Natural killer cell (primary cell): ENCODE data around the gene MYOCOS. TPM values are rescaled to one million over a fixed set of nuclear protein-coding genes. Genes with fewer than 3 reads are reported as not detected.

Experiments used
- ATAC-seq, 3 donors: fragments of 150-1000 bp in 2 of 3; fragments of 200-7000 bp in 1 of 3; cut with Tn5 transposase; 1 replicate in 1 of 3; 2 replicates in 2 of 3; pipeline ENCODE4 v1.10.0; 2021; ENCODE audit warnings: mild to moderate bottlenecking in 2 of 3, moderate library complexity in 2 of 3
- DNase-seq, 2 donors: peaks; one replicate each; pipeline versions ENCODE4 v3.0.0 to v3.0.0-alpha.2; 2013 to 2021; ENCODE audit warnings: mixed read lengths in 1 of 2
- H3K27ac ChIP-seq: one replicate; pipeline ENCODE4 v1.5.1; 2013; ENCODE audit warnings: mild to moderate bottlenecking, low read length
- H3K27me3 ChIP-seq: one replicate; pipeline ENCODE4 v1.6.1; 2013; ENCODE audit warnings: low read length; ENCODE audit not compliant: control insufficient read depth, insufficient read depth
- H3K36me3 ChIP-seq: one replicate; pipeline ENCODE4 v1.6.1; 2013; ENCODE audit warnings: low read length; ENCODE audit not compliant: control insufficient read depth, insufficient read depth
- H3K4me1 ChIP-seq: one replicate; pipeline ENCODE4 v1.6.1; 2013; ENCODE audit warnings: low read length; ENCODE audit not compliant: control insufficient read depth, insufficient read depth
- H3K4me3 ChIP-seq: one replicate; pipeline ENCODE4 v1.5.1; 2013; ENCODE audit warnings: low read length
- H3K9me3 ChIP-seq: one replicate; pipeline ENCODE4 v1.6.1; 2013; ENCODE audit warnings: low read length; ENCODE audit not compliant: control insufficient read depth, insufficient read depth
- H3K27ac Mint-ChIP-seq, 2 donors: one replicate each; pipeline ENCODE4 v1.8.0; 2022; ENCODE audit warnings: mild to moderate bottlenecking in 2 of 2, mixed read lengths in 2 of 2, moderate library complexity in 1 of 2
- H3K27me3 Mint-ChIP-seq, 2 donors: one replicate each; pipeline ENCODE4 v1.8.0; 2022; ENCODE audit warnings: low read depth in 2 of 2, mixed read lengths in 2 of 2
- H3K36me3 Mint-ChIP-seq: one replicate; pipeline ENCODE4 v1.8.0; 2022; ENCODE audit warnings: mixed read lengths
- H3K4me1 Mint-ChIP-seq, 2 donors: one replicate each; pipeline ENCODE4 v1.8.0; 2022; ENCODE audit warnings: mixed read lengths in 2 of 2
- H3K4me3 Mint-ChIP-seq: one replicate; pipeline ENCODE4 v1.8.0; 2022; ENCODE audit warnings: mild to moderate bottlenecking, moderate library complexity, mixed read lengths
- H3K9me3 Mint-ChIP-seq, 2 donors: one replicate each; pipeline ENCODE4 v1.8.0; 2022; ENCODE audit warnings: mixed read lengths in 2 of 2
- WGBS: methylation state at CpG from one replicate; pipeline ENCODE4 v1.1.7; 2013; ENCODE audit warnings: missing lambda C conversion rate; ENCODE audit not compliant: insufficient coverage; 5-methylcytosine and 5-hydroxymethylcytosine counted together
- intact Hi-C: fragments of 100-400 bp; cut with micrococcal nuclease; formaldehyde crosslinking; loops from one replicate; pipeline ENCODE4 v1.14.2; 2022
- total RNA-seq, 4 donors: library from RNA; stranded (reverse); fragments of 120-200 nt in 1 of 4; gene quantifications; one replicate each; pipeline versions ENCODE4 v1.2.3 to v1.2.4, GENCODE V29; 2013 to 2022
- TF ChIP-seq, protein P1 (sequence below): fragments of 200-600 bp; IDR thresholded peaks from one replicate; pipeline ENCODE4 v1.8.0; 2022; ENCODE audit warnings: antibody characterized with exemption

Gene MYOCOS
- total RNA-seq, 3 donors from 2014 or later (not counting 1 experiment from before 2014, with no cell fraction given) = not detected

DNA sequence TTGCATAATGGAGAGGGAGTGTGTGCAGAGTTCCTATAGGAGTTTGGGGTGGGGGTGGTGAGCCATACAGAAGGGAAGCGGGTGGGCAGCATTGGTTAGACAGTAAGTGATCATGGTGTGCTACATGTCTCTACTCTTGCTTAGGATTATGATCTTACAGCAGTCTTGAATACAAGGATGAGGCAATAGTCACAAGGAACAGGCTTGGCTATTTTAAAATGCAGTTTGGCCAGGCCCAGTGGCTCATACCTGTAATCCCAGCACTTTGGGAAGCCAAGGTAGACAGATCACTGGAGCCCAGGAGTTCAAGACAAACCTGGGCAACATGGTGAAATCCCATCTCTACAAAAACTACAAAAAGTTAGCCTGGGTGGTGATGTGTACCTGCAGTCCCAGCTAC, 18.2 kb downstream of the MYOCOS start:
- intact Hi-C loops = no loop called here
- H3K9me3 Mint-ChIP-seq = no peaks in the 10 kb centered on the region
- ATAC-seq (no peak), DNase-seq (no peak)
- H3K27me3 Mint-ChIP-seq = no peaks in the 10 kb centered on the region
- Histone ChIP-seq H3K27ac (no peak overlapping the region), H3K4me1 (no peaks in the 10 kb centered on the region), H3K36me3 (no peaks in the 10 kb centered on the region), H3K27me3 (no peaks in the 10 kb centered on the region), H3K4me3 (no peak overlapping the region), H3K9me3 (no peaks in the 10 kb centered on the region)
- WGBS = 100% methylated on average over 1 of the region's 1 CpG
- TF ChIP-seq, protein P1, sequence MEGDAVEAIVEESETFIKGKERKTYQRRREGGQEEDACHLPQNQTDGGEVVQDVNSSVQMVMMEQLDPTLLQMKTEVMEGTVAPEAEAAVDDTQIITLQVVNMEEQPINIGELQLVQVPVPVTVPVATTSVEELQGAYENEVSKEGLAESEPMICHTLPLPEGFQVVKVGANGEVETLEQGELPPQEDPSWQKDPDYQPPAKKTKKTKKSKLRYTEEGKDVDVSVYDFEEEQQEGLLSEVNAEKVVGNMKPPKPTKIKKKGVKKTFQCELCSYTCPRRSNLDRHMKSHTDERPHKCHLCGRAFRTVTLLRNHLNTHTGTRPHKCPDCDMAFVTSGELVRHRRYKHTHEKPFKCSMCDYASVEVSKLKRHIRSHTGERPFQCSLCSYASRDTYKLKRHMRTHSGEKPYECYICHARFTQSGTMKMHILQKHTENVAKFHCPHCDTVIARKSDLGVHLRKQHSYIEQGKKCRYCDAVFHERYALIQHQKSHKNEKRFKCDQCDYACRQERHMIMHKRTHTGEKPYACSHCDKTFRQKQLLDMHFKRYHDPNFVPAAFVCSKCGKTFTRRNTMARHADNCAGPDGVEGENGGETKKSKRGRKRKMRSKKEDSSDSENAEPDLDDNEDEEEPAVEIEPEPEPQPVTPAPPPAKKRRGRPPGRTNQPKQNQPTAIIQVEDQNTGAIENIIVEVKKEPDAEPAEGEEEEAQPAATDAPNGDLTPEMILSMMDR = no peak
- H3K4me1 Mint-ChIP-seq = peaks cover 7% of the 10 kb centered on the region in 2 donors
- no peaks in the 10 kb centered on the region for H3K36me3 Mint-ChIP-seq
- no peak overlapping the region for H3K27ac Mint-ChIP-seq
- no peak overlapping the region for H3K4me3 Mint-ChIP-seq

DNA sequence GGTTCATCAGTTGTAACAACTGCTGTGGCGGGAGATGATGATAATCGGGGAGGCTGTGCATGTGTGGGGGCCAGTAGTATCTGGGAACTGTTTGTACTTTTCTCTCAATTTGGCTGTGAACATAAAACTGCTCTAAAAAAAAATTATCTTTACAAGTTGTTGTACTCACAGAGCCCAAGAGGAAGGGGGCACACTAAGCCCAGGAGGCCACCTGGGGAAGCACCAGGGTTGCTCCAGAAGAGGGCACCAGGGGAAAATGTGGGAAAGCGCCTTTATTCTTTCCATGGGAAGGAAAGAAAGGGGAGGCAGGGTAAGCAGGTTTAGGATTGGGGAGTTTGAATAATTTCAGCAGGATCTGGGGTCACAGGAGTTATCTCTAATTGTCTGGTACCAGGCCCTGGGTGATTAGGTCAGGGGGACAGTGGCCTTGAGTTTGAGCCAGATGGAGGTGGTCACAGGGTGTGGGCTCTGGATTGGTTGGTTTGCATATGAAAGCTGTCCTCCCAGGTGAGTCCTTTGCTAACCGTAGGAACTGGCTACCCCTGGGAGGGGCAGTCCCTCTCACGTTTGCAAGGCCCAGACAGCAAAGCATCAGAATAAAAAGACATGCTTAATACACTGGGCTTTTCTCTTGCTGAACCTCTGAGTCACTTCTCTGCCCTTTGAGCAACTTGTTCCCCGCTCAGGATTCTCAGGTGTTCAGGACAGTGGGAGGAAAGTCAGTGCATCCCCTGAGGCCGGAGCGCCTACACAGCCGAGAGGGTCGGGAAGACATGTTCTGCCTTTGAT, 19.2 kb downstream of the MYOCOS start:
- Mint-ChIP-seq H3K4me3 (no peak overlapping the region), H3K27me3 (no peaks in the 10 kb centered on the region), H3K27ac (no peak overlapping the region), H3K36me3 (no peaks in the 10 kb centered on the region), H3K4me1 (peaks cover 7 to 11% of the 10 kb centered on the region in 2 donors), H3K9me3 (no peaks in the 10 kb centered on the region)
- H3K27ac ChIP-seq = no peak overlapping the region
- TF ChIP-seq, protein P1 = no peak
- no peaks in the 10 kb centered on the region for H3K36me3 ChIP-seq
- intact Hi-C loops = no loop called here
- no peak for DNase-seq
- no peak overlapping the region for H3K4me3 ChIP-seq
- 71% methylated on average over 10 of the region's 10 CpGs for WGBS
- H3K9me3 ChIP-seq = no peaks in the 10 kb centered on the region
- no peaks in the 10 kb centered on the region for H3K27me3 ChIP-seq
- H3K4me1 ChIP-seq = no peaks in the 10 kb centered on the region
- ATAC-seq = no peak

DNA sequence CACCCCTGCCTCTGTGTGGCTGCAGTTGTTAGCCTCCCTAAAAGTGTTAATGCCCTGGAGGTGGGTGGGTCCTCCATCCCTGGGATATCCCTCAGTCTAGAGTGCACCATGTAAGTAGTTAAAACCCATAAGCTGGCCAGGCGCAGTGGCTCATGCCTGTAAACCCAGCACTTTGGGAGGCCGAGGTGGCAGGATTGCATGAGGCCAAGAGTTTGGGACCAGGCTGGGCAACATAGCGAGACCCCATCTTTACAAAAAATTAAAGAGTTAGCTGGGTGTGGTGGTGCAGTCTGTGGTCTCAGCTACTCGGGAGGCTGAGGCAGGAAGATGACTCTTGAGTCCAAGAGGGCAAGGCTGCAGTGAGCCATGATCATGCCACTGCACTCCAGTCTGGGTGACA, 20.2 kb downstream of the MYOCOS start:
- H3K4me1 Mint-ChIP-seq = peaks cover 7 to 11% of the 10 kb centered on the region in 2 donors
- TF ChIP-seq, protein P1 = no peak
- no peak overlapping the region for H3K27ac Mint-ChIP-seq
- ATAC-seq (no peak), DNase-seq (no peak)
- 88% methylated on average over 4 of the region's 4 CpGs for WGBS
- Histone ChIP-seq H3K27ac (no peak overlapping the region), H3K4me3 (no peak overlapping the region), H3K36me3 (no peaks in the 10 kb centered on the region), H3K27me3 (no peaks in the 10 kb centered on the region), H3K9me3 (no peaks in the 10 kb centered on the region), H3K4me1 (no peaks in the 10 kb centered on the region)
- intact Hi-C loops = no loop called here
- no peaks in the 10 kb centered on the region for H3K27me3 Mint-ChIP-seq
- no peaks in the 10 kb centered on the region for H3K36me3 Mint-ChIP-seq
- no peaks in the 10 kb centered on the region for H3K9me3 Mint-ChIP-seq
- no peak overlapping the region for H3K4me3 Mint-ChIP-seq

DNA sequence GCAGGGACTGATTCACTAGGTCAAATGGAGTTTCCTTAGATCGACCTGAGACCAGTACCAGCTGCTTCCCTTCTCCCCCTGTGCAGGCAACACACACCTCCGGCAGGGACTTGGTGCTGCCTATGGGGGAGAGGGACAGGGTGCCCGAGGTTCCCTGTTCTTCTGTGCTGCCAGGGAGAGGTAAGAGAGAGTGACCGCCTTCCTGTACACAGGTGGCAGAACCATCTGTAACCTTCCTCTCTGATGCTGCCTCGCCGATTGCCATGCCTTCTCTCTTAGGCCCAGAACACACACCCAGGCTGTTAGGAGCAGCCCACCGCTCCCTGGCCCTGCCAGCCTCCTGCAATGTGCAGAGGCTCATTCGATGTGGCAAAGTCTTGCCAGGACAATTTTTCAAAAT, 21.1 kb downstream of the MYOCOS start:
- Mint-ChIP-seq H3K27me3 (no peaks in the 10 kb centered on the region), H3K36me3 (no peaks in the 10 kb centered on the region), H3K9me3 (no peaks in the 10 kb centered on the region), H3K4me3 (no peak overlapping the region), H3K27ac (no peak overlapping the region), H3K4me1 (peaks cover 7 to 11% of the 10 kb centered on the region in 2 donors)
- intact Hi-C loops = no loop called here
- H3K27me3 ChIP-seq = no peaks in the 10 kb centered on the region
- no peaks in the 10 kb centered on the region for H3K4me1 ChIP-seq
- H3K36me3 ChIP-seq = no peaks in the 10 kb centered on the region
- TF ChIP-seq, protein P1 = no peak
- 84% methylated on average over 7 of the region's 8 CpGs for WGBS
- ATAC-seq (no peak), DNase-seq (no peak)
- H3K4me3 ChIP-seq = no peak overlapping the region
- H3K9me3 ChIP-seq = no peaks in the 10 kb centered on the region
- H3K27ac ChIP-seq = no peak overlapping the region
